ENCODE results near the gene CCNL1.

Gene CCNL1

DNA sequence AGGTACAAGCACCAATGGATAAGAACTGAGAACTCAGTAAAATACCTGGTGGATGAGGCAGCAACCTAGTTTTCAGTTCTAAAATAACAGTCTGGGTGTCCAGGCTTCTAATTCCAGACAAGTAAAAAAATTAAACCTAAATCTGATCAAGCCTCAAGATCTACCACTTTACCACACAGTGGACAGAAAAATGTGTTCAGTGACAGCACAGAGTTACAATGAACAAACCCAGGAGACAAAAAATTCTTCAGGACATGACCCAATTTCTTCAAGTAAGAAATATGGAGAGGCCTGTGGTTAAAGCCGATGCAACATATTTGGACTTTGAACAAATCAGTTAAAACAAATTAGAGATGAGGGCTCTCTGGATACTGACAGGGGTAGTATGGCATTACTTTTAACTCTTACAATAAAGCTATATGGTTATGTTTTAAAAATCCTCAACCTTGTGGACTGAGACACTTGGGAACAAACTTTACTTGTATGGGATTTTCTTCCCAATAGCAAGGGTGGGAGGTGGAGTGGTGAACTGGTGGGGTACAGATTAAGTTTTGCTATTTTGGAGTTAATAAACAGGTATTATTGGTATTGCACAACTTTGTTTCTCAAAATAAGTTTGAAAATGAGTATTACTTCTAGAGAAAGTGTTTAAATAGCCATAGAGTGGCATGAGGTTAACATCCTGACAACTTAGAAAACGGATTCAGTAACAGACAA lies 14.2 kb downstream of the CCNL1 start:
- DNase-seq (ENCODE audit: low read depth): peak; percentile 66

- DNase-seq (ENCODE audit: low read depth): no peak
Observed at GRCh38 chr3:157142315-157142714, 17.6 kb downstream of the CCNL1 start.

GRCh38 chr3:157139938-157140534 lies 19.9 kb downstream of the CCNL1 start:
- no peak for DNase-seq (ENCODE audit: low read depth)

DNA sequence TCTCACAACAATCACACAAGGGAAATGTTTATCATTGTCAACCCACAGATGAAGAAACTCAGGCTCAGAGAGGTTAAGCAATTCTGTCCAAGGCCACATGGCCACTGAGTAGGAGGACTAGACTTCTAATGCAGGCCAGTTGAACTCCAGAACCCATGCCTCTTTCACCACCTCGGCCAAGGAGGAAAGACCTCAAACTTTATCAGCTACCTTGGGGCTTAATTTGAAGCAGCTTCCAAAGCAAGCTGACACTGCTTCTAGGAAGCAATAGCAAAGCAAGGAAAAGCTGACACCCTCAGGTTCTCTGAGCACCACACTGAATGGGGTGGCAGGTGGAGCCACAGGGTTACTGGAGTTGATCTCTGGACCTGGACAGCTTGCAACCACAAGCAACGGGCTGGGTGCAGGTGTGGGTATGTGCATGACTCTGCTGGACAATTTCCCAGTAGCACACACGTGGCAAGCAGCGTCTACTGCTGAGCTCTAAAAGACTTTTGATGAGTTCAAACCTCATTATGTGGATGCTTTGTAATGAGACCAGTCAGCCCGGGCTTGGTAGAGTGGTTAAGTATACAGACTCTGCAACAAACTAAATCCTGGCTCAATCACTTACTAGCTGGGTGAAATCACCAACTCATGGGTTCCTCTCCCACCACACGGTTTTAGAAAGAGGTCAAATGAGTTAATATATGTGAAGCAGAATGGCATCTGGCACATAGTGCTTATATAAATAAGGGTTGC lies 23.1 kb downstream of the CCNL1 start:
- peak; percentile 90 for DNase-seq (ENCODE audit: low read depth)

DNA sequence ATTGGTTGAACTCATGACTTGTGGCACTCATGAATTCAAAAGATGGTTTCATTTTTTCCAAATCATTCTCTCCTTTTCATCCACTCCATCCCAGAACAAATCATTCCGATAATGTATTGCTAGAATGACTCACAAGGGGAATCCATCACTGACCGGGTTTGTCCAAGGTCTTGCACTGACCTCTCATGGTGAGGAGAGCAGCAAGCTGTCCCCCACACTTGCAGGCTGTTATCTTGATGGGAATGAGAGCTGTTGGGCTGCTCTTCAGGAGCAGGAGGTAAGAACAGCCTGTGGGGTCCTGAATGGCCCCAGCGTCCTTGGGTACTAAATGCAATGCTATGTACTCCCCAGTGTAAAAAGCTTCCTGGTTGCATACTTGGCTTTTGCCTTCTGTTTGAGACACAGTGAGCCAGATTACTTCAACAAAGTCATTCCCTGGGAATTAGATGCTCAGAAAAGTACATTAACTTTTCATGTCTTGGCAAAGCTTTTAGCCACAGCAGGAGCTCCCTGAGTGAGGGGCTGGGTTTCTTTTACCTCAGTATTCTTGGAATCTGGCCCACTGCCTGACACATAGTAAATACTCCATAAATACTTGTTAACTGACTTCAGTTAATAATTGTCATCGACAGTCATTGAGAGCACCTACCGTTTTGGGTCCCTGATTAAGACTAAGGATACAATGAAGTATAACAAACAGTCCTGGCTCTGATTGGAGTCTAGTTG lies 24.1 kb downstream of the CCNL1 start:
- peak; percentile 82 for DNase-seq (ENCODE audit: low read depth)

- no peak for DNase-seq (ENCODE audit: low read depth)
Observed at GRCh38 chr3:157134620-157135191, 25.2 kb downstream of the CCNL1 start.

- no peak for DNase-seq (ENCODE audit: low read depth)
Observed at GRCh38 chr3:157133434-157134320, 26.3 kb downstream of the CCNL1 start.

DNA sequence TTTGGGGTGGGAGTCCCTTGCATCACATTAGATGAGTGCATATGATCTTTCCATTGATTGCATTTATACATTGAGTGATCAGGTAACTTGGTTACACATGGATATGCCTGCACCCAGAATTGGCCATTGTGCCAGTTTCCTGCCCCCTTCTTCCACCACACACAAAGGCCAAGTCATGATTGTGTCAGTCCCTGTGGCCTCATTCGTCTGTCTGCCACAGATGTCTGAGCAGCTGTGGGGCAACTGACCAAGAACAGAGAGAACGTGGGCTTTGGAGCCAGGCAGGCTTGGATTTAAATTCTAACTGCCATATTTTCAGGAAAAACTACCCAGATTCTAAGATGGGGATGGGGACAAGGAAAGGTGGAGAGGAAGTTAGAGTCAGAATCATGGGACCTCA lies 27.0 kb downstream of the CCNL1 start:
- no peak for DNase-seq (ENCODE audit: low read depth)

GRCh38 chr3:157132341-157132740 lies 27.6 kb downstream of the CCNL1 start:
- no peak for DNase-seq (ENCODE audit: low read depth)

DNA sequence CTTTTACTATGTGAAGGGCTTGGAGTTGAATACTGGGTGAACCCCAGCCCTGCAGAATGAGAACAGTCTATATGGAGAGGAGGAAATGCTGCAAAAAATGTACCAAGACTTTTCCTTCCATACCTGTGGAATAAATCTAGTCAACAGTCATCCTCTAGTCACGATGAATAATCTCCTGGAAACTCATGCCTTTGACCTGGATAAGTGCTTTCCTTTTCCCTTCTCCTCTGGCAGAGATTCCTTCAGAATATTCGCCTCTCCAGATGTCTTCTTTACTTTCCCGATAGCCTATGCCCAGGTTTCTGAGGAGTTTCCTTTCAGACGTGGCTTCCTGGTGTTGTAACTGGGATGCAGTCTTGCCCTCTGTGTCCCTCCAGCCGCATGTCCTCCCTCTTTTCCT lies 28.1 kb downstream of the CCNL1 start:
- no peak for DNase-seq (ENCODE audit: low read depth)

DNA sequence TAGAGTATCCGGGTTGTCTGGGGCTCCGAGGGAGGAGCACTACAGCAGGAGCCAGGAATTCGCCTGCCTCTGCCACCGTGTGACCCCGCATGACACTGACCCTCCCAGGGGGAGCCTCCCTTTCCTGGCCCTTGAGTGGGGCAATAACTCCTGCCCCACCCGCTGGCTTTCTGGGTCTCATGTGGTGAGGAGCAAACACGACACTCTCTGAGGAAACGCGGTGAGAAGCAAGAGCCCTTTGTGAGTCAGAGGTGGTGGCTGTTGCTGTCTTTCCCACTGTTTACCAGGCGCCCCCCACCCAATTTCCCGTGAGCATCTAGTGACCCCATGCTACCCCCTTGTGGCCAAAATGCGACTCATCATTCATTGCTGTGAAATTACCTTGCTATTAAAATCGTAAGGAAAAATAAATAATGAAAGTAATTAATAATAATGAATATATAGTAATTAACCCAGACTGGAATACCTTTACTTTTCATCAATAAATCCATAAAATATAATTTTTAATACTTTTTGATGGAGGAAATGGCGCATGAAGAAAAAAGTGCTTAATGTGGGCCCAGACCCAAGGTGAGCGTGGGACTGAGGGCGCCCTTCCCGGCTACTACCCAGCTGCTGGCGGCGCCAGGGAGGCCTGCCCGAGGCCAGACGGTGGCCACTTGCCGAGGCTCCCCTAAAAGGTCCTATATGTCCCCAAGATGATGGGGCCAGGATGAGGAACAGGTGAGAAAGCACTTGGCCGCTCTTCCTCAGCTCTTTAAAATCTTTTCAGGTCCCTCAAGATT lies 29.3 kb downstream of the CCNL1 start:
- DNase-seq (ENCODE audit: low read depth): peak; percentile 65

- peak; percentile 57 for DNase-seq (ENCODE audit: low read depth)
Observed at GRCh38 chr3:157129803-157130466, 30.0 kb downstream of the CCNL1 start.

DNA sequence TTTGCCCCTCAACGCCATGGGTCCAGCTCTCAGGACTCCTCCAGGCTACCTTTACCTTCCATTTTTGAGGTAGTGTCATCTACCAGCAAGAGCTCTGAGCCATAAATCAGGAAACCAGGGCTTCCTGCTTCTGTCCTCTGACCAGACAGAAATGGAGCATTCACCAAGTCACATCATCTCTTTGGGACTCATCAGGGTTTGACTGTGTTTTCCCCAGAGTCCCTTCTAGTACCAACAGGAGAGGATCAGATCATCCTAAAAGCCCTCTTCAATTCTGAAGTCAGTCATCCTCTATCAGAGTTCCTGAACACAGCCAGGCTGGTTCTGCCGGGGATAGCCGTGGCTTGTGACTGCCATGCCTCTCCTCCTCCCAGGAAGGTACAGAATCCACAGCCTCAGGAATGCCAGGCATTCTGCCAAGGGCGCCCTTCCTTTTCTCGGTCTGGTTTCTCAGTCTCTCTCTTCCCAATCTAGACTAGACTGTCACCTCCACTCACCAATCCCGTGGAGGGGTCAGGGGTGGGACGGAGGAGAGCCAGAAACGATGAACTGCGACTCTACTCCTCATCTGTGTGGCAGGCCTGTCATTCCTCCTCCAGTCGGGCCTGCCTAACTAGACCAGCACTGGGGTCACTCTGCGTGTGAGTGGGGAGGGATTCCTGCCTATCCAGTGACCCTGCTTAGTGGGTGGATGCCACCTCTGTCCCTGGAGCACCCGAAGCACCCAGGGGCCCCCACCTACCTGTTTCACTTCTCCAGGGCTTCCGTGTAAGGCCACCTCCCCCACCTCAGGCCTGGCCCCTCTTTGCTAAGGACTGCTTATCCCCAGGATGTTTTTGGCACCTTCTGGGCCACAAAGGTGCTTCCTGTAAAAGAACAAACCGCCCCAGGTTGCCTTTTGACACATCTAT lies 30.9 kb downstream of the CCNL1 start:
- peak; percentile 68 for DNase-seq (ENCODE audit: low read depth)

GRCh38 chr3:157127831-157128767 lies 31.8 kb downstream of the CCNL1 start:
- peak; percentile 99 for DNase-seq (ENCODE audit: low read depth)

DNA sequence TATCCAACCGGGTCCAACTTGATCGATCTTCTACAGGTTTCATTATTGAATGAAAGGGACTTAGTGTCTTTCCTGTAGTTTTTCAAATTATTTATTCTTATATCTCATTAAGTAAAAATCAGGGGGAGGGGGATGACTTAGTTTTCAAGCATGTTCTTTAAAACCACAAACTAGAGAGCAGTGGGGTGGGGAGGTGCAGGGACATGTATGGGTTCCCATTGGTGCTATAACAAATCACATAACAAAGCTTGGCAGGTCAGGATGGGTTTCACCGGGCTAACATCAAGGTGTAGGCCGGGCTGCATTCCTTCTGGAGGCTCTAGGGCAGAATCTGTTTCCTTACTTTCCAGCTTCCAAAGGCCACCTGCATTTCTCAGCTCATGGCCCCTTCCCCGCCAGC lies 32.7 kb downstream of the CCNL1 start:
- DNase-seq (ENCODE audit: low read depth): no peak

GRCh38 chr3:157126365-157126764 lies 33.6 kb downstream of the CCNL1 start:
- DNase-seq (ENCODE audit: low read depth): no peak

DNA sequence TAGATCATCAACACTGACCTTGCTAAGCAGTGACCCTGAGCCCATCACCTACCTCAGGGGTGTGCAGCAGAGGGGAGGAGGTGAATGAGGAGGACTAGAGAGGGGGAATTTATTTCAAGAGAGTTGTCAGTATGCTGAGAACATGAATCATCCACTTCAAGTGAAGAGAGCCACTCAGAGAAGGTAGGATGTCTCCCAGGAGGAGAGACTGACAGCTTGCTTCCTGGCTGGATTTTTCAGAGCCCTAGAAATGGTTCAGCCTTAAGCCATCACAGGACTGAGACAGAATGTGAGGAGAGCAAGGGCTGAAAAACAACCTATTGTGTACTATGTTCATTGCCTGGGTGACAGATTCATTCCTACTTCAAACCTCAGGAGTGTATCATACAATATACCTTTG lies 34.8 kb downstream of the CCNL1 start:
- no peak for DNase-seq (ENCODE audit: low read depth)

- no peak for DNase-seq (ENCODE audit: low read depth)
Observed at GRCh38 chr3:157123621-157124020, 36.3 kb downstream of the CCNL1 start.

Data from amniotic epithelial cell (primary cell).